Measurements from ENCODE around the gene SNX1.

GRCh38 chr15:64146885-64147681, 51.3 kb downstream of the SNX1 start:
- TF ChIP-seq CTCF (conservative IDR thresholded peaks at IDR 0.05; ENCODE audit: low read depth, low read length): no peak
- TF ChIP-seq EZH2 (IDR thresholded peaks at IDR 0.05; ENCODE audit: low read length, unreplicated experiment): no peak
- TF ChIP-seq EZH2phosphoT487 (IDR thresholded peaks at IDR 0.05; ENCODE audit: borderline replicate concordance, low read length): no peak
